Ectodermal cell (in vitro differentiated cells): ENCODE data around the gene TPST2.

Experiments used
- H3K27ac ChIP-seq: 2 replicates; pipeline ENCODE4 v1.7.0; 2013; ENCODE audit warnings: mild to moderate bottlenecking, low read depth, low read length; ENCODE audit not compliant: insufficient read depth, poor library complexity, severe bottlenecking
- H3K27me3 ChIP-seq: 2 replicates; pipeline ENCODE4 v1.7.0; 2013; ENCODE audit warnings: mild to moderate bottlenecking, low read length; ENCODE audit not compliant: insufficient read depth, control insufficient read depth, poor library complexity, severe bottlenecking
- H3K36me3 ChIP-seq: one replicate; pipeline ENCODE4 v1.7.0; 2013; ENCODE audit warnings: low read length; ENCODE audit not compliant: control insufficient read depth, insufficient read depth
- H3K4me1 ChIP-seq: one replicate; pipeline ENCODE4 v1.7.0; 2013; ENCODE audit warnings: low read length; ENCODE audit not compliant: control insufficient read depth, insufficient read depth
- H3K4me3 ChIP-seq: 2 replicates; pipeline ENCODE4 v1.7.0; 2013; ENCODE audit warnings: low read depth, low read length, control low read depth; ENCODE audit not compliant: insufficient read depth
- H3K9me3 ChIP-seq: 2 replicates; pipeline ENCODE4 v1.7.0; 2013; ENCODE audit warnings: mild to moderate bottlenecking, low read length, moderate library complexity; ENCODE audit not compliant: control insufficient read depth
- WGBS, 2 experiments: methylation state at CpG; one replicate each; pipeline ENCODE4 v1.1.7; 2013; ENCODE audit warnings: missing lambda C conversion rate in 2 of 2; 5-methylcytosine and 5-hydroxymethylcytosine counted together

Gene TPST2

DNA sequence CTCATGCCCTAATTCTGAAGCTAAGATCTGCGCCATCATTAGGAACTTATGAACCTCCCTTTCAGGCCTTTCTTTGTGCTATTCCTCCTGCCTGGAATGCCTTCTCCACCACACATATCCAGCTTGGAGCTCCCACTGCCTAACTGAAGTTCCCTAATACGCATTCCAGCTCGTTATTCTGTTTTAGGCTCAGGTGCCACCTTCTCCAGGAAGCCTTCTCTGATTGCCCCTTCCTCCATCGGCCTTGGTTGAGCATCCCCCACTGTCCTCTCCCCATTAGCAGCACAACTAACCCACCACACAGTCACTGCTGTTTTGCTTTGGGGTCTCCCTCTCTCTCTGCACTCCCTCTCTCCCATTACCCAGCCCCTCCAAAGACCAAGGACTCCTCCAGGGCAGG is 22.7 kb upstream of the TPST2 start:
- WGBS, 2 experiments: 87 to 91% methylated on average over 4 of the region's 4 CpGs

DNA sequence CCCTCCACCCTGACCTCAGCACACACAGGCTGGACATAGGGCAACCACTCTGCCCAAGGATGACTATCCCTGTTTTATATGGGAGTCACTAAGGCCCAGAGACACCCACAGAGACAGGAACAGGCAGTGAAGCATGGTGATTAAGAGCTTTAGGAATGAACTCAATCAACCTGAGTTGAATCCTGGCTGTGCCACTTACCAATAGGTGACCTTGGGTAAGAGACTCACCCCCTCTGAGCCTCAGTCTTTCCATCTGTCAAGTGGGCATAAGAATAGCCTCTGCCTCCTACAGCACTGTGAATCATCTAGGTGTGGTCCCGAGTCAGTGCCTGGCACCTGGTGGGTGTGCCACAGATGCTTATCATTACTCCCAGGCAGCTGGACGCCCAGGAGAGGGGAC is 21.1 kb upstream of the TPST2 start:
- H3K27me3 ChIP-seq: peaks cover 16% of the 10 kb centered on the region
- no peak overlapping the region for H3K4me3 ChIP-seq
- no peak overlapping the region for H3K27ac ChIP-seq
- H3K4me1 ChIP-seq: peaks cover 5% of the 10 kb centered on the region
- no peaks in the 10 kb centered on the region for H3K36me3 ChIP-seq
- WGBS, 2 experiments: 93% methylated on average over 2 of the region's 2 CpGs
- no peaks in the 10 kb centered on the region for H3K9me3 ChIP-seq

More for the DNA sequence above, 22.7 kb upstream of the TPST2 start:
- Histone ChIP-seq H3K4me1 (peaks cover 19% of the 10 kb centered on the region), H3K9me3 (no peaks in the 10 kb centered on the region), H3K4me3 (no peak overlapping the region), H3K27me3 (peaks cover 16% of the 10 kb centered on the region), H3K36me3 (no peaks in the 10 kb centered on the region), H3K27ac (no peak overlapping the region)

DNA sequence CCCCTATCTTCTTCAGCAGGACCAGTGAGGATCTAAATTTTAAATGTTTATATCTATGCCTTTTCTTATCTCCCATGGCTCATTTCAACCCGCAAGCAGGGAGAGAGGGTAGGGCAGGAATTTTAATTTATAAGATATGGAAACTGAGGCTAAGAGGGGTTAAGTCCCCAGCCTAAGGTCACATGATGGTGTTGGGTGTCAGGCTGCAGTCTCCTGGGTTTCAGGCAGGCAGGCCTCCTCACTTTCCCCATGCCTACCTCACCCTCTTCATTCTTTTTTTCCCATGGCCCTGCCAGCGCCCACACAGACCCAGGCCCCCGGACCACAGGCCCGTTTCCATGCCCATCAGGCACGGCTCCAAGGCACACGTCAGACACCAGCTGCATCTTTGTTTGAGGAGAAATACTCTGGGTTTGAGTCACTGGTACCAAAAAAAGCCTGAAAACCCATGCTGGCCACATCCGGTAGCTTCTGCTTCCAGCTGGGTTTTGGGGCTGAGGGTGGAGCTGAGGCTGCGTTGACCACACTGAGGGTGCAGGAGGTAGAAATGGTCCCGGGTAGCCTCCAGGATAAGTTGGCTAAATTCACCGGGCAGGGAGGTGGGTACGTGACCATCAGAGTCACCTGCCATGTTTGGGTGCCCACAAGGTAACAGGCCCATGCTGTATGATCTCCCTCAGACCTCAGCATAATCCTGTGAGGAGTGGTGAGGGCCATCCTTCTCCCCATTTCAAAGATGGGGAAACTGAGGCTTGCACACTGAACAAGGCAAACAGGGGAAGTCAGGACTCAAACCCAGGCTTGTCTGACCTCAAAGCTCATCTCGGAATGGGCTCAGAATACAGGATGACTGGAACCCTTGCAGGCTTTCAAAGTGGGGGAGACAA is 20.4 kb upstream of the TPST2 start:
- Histone ChIP-seq H3K4me3 (no peak overlapping the region), H3K36me3 (no peaks in the 10 kb centered on the region), H3K4me1 (peaks cover 3% of the 10 kb centered on the region), H3K27me3 (peaks cover 16% of the 10 kb centered on the region), H3K27ac (no peak overlapping the region), H3K9me3 (no peaks in the 10 kb centered on the region)
- 89 to 92% methylated on average over 12 of the region's 12 CpGs for WGBS, 2 experiments

DNA sequence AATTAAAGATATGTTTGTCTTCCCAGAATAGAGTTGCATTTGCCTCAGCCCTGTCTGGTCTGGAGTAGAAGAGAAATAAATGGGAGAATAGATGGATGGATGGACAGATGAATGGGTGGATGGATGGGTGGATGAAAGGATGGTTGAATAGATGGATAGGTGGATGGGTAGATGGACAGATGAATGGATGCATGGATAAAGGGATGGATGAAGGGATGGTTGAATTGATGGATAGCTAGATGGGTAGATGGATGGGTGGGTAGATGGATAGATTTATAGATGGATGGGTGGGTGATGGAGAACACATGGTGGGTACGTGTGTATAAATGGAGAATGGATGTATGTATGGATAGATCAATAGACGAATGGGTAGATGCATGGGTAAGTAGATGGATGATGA is 19.4 kb upstream of the TPST2 start:
- no peaks in the 10 kb centered on the region for H3K9me3 ChIP-seq
- H3K4me3 ChIP-seq: no peak overlapping the region
- WGBS, 2 experiments: 95 to 97% methylated on average over 2 of the region's 2 CpGs
- peaks cover 13% of the 10 kb centered on the region for H3K27me3 ChIP-seq
- no peaks in the 10 kb centered on the region for H3K36me3 ChIP-seq
- H3K4me1 ChIP-seq: no peaks in the 10 kb centered on the region
- no peak overlapping the region for H3K27ac ChIP-seq

DNA sequence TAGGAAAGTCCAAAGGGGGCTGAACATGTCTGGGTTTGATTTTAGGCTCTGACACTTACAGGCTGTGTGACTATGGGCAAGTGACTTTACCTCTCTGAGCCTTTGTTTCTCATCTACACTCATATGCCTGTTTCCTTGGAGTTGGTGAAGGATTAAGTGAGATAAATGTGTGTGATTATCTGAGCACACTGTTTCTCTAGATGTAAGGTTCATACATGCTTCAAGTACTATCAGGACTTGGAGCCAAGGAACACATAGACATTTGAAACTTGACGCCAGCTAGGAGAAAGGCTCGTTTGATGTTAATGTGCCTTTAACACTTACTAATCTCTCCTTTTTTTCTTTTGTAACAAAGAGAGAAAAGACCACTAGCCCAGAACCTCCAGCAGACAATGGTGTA is 18.2 kb upstream of the TPST2 start:
- Histone ChIP-seq H3K9me3 (no peaks in the 10 kb centered on the region), H3K4me3 (no peak overlapping the region), H3K36me3 (no peaks in the 10 kb centered on the region), H3K4me1 (no peaks in the 10 kb centered on the region), H3K27ac (no peak overlapping the region), H3K27me3 (peaks cover 6% of the 10 kb centered on the region)
- WGBS, 2 experiments: 33 to 34% methylated on average over 2 of the region's 2 CpGs

DNA sequence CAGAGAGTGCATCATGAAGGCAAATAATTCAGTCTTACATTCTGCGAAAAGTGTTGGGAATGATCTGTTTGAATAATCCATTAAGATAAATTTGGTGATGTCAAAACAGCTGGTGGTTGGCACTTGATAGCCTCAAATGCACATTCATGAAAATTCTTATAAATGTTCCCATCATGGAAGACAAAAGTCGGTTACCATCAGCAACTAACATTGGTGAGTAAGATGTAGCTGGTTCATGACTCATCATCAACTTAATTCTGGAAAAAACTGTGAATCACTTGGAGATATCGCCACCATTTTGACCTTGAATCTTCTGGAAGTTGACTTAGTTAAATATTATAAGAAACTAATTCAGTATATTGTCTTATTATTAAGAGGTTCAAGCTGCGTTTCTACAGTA is 16.7 kb upstream of the TPST2 start:
- H3K36me3 ChIP-seq: no peaks in the 10 kb centered on the region
- no peak overlapping the region for H3K4me3 ChIP-seq
- H3K27ac ChIP-seq: no peak overlapping the region
- 94 to 100% methylated on average over 4 of the region's 4 CpGs for WGBS, 2 experiments
- no peaks in the 10 kb centered on the region for H3K4me1 ChIP-seq
- no peaks in the 10 kb centered on the region for H3K9me3 ChIP-seq
- H3K27me3 ChIP-seq: no peaks in the 10 kb centered on the region

DNA sequence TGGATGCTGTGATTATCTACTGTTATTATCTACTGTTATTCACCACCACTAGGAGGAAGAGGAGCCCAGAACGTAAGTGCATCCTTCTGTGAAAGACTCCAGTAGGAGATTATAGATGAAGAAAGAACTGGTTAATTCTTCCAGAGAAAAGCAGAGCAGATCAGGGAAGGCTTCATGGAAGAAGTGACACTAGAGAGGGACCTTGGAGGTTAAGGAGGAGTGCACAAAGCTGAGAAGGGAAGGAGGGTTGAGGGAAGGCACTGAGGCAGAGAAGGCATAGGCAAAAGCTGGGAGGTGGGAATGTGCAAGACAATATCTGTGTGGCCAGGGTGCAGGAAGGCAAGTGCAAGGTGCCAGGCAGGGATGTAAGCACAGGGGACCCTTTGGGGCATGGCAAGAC is 14.4 kb upstream of the TPST2 start:
- Histone ChIP-seq H3K9me3 (no peaks in the 10 kb centered on the region), H3K27me3 (no peaks in the 10 kb centered on the region), H3K36me3 (no peaks in the 10 kb centered on the region), H3K27ac (no peak overlapping the region), H3K4me1 (no peaks in the 10 kb centered on the region), H3K4me3 (no peak overlapping the region)
- WGBS, 2 experiments: 70 to 71% methylated on average over 1 of the region's 1 CpG

DNA sequence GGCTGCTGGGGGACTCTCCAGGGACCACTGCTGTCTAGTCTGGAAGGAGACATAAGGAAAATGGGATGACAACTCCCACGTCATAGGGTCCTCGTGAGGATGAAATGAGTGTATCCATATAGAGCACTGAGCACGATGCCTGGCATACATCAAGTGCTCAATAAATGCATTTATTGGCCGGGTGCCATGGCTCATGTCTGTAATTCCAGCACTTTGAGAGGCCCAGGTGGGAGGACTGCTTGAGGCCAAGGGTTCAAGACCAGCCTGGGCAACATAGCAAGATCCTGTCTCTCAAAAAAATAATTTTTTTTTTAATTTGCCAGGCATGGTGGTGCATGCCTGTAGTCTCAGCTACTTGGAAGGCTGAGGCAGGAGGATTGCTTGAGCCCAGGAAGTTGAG is 12.2 kb upstream of the TPST2 start:
- Histone ChIP-seq H3K4me3 (no peak overlapping the region), H3K9me3 (no peaks in the 10 kb centered on the region), H3K4me1 (no peaks in the 10 kb centered on the region), H3K27ac (no peak overlapping the region), H3K27me3 (no peaks in the 10 kb centered on the region), H3K36me3 (no peaks in the 10 kb centered on the region)
- WGBS, 2 experiments: 94 to 95% methylated on average over 4 of the region's 4 CpGs

DNA sequence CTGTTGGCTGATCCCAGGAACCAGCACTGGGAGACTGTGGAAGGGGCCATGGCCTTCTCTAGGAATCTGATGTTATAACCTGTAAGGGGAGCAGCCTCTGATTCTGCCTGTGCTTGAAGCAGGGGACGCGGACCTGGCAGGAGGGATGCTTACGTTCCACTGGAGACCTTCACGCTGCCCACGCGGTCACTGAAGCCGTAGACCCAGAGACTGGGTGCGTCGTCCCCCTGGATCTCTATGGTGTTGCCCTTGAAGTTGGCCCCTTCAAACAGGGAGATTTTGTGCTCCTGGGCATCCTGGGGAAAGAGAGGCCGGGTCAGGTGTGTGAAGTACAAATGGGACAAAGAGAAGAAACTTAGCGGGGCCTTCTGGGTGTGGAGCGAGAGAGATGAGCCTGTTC is 11.8 kb upstream of the TPST2 start:
- Histone ChIP-seq H3K27ac (no peak overlapping the region), H3K4me3 (no peak overlapping the region), H3K36me3 (no peaks in the 10 kb centered on the region), H3K9me3 (no peaks in the 10 kb centered on the region), H3K4me1 (no peaks in the 10 kb centered on the region), H3K27me3 (no peaks in the 10 kb centered on the region)
- 94 to 95% methylated on average over 12 of the region's 12 CpGs for WGBS, 2 experiments

DNA sequence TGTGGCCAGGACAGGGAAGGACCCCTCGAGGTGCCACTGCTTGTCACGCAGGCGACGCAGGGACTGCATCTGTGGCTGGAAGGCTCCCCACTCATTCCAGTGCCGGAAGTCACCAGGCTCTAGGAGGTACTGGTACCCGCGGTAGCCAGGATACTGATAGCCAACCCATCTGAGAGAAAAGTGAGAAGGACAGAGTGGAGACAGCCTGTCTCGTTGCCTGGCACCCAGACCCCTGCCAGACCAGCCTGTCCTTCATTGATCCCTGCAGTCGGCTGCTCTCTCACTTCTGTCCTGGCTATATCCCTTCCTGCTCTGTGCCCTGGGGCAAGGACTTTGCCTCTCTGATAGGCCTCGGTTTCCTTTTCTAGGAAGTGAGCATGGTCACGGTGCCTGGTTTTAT is 9.6 kb upstream of the TPST2 start:
- Histone ChIP-seq H3K27me3 (no peaks in the 10 kb centered on the region), H3K36me3 (no peaks in the 10 kb centered on the region), H3K9me3 (no peaks in the 10 kb centered on the region), H3K4me1 (no peaks in the 10 kb centered on the region), H3K4me3 (no peak overlapping the region), H3K27ac (no peak overlapping the region)
- WGBS, 2 experiments: 90 to 91% methylated on average over 11 of the region's 11 CpGs
